HUDEP-2 (cell line): Measurements from ENCODE around the gene MTREX.

Experiments used
- DNase-seq, 76 experiments: peaks; one replicate each; lab custom pipeline; 2025; ENCODE audit not compliant: unreplicated experiment in 76 of 76; lab: John Stamatoyannopoulos, UW

MTREX gene

DNA sequence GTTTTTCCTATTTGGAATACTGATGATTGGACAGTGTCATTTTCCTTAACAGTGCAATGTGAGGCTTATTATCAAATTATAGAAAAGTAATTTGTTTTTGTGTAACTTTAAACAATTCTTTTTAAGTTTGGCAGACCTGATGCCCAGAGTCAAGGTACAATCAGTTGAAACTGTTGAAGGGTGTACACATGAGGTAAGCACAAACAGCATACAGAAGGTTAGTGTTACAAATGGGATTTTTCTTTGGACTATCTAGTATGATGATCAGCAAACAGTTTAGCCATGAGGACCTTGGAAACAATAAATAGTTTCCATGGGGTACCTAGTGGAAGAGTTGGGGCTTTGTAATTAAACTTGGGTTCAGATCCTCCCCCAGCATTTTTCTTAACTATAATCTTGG, 16.2 kb downstream of the MTREX start:
- no peak for DNase-seq

DNA sequence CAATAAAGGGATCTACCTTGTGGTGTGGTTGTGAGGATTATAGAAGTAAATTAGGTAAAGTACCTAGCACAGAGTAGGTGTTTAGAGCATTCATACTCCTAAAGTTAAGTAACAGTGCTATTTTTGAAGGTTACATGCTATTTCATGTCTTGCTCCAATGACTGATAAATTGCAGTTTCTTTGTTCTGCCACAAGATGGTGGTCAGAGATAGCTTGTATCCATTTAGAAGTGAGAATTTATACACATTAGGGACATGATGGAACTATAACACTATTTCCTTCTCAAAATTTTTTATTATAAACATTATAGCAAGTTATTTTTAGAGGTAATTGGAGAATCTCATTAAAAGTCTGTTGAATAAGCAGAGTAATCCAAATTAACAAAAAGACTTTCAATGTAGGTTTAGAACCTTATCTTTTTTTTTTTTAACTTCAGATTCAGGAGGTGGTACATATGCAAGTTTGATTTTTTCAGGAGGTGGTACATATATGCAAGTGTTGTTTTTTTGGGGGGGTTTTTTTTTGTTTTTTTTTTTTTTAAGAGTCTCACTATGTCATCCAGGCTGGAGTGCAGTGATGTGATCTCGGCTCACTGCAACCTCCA, 17.1 kb downstream of the MTREX start:
- DNase-seq: peak in 14 of 76 experiments; percentile 3 to 44 (median 20)

DNA sequence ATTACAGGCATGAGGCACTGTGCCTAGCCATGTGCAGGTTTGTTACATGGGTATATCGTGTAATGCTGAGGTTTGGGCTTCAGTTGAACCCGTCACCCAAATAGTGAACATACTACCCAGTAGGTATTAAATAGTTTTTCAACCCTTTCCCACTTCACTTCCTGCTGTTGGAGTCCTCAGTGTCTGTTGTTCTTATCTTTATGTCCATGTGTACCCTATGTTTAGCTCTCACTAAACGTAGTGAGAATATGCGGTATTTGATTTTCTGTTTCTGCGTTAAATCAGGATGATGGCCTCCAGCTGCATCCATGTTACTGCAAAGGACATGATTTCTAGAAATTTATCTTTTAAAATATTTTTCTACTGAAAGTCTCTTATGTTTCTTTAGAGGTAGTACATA, 17.8 kb downstream of the MTREX start:
- no peak for DNase-seq

DNA sequence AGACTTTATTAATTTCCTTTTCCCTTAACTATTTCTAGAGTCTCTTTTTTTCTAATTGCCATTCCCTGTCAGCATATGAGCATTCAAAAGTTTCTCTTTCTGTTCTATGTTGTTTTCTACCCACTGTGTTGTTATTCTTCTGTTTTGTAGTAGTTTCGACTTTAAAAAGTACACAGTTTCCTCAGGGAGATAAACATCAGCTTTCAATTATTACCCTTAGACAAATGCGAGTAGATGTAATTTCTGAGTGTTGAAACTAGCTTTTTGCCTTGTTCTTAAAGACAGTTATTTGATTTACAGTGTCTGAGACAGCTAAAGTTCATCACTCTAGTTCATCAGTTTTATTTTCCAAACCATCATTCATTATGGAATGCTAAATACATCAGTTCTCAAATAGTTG, 19.5 kb downstream of the MTREX start:
- no peak for DNase-seq

DNA sequence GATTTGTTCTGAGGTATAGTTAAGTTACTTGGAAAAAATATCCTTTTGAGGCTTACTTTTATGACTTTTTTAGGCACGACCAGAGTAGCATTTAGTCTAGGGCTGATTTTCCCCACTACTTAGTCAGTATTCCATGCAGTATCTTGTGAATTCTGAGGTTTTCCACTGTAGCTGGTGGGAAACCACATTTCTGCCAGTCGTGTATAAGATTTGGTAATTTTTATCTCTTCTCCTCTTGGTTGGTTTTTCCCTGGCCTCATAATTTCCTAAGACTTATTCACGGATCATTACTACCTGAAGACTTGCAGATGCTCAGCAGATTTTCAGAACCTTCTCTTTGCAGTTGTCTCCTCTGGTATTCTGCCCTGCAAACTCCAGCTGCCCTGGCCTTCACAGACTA, 23.5 kb downstream of the MTREX start:
- no peak for DNase-seq

DNA sequence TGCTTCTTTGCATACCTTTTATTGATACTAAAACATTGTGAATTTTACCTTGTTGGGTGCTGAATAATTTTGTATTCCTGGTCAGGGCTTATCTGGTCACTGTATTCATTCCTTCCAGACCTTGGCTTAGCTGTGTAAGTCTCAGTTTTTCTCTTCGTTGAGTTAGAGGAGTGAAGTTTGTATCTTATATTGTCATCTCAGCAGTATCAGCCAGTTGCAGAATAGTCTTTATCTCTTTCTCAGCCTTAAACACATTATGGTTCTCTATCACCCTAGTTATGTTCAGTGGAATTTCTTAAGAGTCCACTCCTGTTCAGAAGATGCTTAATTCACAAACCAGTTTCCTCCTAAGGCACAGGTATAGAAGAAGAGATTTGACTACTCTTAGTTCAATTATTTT, 25.2 kb downstream of the MTREX start:
- peak in 8 of 76 experiments; percentile 0 to 28 (median 9) for DNase-seq

DNA sequence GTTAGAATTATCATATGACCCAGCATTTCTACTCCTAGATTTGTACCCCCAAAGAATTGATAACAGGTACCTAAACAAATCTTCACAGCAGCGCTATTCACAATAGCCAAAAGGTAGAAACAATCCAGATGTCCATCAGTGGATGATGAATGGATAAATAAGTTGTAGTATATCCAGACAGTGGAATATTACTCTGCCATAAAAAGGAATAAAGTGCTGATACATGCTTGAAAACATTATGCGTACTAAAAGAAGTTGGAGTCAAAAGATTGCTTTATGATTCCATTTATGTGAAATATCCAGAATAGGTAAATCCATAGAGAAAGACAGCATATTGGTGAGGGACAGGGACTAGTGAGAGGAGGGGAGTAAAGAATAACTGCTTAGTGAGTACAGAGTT, 26.0 kb downstream of the MTREX start:
- no peak for DNase-seq

DNA sequence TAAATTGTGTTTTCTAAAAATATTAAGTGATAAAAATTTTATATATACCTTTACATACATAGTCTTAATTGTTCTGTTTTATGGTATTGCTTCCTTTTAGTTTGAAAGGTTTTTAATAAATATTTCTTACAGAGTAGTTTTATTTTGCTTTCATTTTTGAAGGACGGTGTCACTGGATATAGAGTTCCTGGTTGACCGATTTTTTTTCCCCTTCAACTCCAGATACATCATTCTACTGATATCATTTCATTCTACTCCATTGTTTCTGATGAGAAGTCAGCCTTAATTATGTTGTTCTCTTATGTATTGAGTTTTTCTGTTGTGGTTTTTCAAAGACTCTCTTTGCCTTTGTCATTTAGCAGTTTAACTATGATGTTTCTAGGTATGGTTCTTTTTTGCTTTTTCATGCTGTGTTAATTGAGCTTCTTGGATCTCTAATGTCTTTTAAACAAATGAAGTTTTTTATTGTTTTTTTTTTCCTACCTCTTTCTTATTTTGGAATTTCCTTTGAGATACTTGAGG, 30.4 kb downstream of the MTREX start:
- no peak for DNase-seq

DNA sequence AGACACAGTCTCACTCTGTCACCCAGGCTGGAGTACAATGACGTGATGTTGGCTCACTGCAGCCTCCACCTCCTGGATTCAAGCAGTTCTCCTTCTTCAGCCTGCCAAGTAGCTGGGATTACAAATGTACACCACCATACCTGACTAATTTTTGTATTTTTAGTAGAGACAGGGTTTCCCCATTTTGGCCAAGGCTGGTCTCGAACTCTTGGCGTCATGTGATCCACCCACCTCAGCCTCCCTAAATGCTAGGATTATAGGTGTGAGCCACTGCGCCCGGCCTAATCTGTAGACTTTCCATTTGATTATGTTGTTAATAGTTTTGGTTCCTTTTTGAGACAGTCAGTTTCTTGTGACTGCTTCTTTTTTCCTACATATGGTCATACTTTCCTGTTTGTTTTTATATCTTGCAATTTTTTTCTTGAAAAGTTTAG, 31.0 kb downstream of the MTREX start:
- DNase-seq: no peak

DNA sequence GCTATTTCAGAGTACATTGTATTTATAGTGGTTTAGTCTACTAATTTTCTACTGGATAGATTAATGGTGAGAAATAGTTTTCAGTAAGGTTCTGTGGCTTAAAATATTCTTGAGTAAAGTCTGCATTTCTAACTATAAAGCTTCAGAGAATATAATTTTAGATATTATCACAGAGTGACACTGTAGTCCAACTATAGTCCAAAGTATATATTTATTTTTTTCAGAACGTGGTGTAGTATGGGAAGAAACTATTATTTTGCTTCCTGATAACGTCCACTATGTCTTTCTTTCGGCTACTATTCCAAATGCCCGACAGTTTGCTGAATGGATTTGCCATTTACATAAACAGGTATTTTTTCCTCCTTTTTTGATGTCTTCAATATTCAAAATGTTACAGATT, 35.3 kb downstream of the MTREX start:
- DNase-seq: no peak

DNA sequence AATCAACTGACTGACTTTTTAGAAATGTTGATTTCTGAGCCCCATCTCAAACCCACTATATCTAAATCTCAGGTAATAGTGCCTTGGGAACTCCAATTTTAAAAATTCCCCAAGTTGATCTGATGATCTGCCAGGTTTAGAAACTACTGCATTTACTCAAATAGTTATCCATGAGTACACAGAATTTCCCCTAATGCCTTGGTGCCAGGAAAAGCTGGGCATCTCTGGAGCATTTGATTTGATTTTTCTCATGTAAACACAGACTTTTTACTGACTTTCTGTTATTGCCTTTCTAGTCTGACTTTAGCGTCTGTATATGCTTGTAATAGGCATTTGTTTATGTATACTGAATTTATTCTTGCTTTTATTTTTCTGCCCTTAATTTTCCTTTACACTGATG, 35.8 kb downstream of the MTREX start:
- DNase-seq: no peak

DNA sequence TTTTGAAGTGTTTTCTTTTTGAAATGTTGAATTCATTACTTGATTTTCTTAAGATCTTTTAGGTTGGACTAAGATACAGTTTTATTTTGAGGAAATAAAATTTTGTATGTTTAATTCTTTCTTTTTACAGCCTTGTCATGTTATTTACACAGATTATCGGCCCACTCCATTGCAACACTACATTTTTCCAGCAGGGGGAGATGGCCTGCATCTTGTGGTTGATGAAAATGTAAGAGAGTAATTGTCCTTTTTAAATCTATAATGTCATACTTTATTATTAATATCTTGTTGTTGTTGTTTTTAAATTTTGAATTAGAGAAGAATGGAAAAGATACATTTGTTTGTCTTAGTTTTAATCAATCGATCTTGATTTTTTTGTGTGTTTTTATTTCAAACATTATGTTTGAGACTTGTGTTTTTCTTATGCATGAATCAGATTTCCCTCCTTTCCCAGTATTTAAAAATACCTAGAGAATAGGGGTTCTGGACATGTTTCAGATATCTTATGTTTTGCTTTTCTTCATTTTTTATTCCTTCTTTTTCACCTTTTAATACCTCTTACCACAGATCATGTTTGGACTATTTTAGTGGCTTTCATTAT, 36.7 kb downstream of the MTREX start:
- peak in 42 of 76 experiments; percentile 1 to 63 (median 18) for DNase-seq

DNA sequence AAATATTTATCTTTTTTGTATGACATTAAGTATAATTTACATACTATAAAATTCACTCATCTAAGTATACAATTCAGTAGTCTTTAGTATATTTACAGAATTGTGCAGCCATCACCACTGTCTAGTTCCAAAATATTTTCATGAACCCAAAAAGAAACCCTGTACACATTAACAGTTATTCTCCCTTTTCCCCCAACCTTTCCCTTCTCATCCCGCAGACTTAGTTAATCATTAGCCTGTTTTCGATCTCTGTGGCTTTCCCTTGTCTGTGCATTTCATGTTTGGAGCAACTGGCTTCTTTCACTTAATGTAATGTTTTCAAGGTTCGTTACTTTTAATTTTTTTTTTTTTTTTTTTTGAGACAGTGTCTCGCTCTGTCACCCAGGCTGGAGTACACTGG, 37.5 kb downstream of the MTREX start:
- no peak for DNase-seq

DNA sequence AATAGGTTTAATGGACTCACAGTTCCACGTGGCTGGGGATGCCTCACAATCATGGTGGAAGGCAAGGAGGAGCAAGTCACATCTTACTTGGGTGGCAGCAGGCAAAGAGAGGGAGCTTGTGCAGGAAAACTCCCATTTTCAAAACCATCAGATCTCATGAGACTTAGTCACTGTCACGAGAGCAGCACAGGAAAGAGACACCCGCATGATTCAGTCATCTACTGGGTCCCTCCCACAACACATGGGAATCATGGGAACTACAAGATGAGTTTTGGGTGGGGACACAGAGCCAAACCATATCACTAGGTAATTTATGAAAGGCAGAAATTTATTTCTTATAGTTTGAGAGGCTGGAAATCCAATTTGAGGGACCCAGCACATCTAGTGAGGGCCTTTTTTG, 40.0 kb downstream of the MTREX start:
- DNase-seq: no peak

DNA sequence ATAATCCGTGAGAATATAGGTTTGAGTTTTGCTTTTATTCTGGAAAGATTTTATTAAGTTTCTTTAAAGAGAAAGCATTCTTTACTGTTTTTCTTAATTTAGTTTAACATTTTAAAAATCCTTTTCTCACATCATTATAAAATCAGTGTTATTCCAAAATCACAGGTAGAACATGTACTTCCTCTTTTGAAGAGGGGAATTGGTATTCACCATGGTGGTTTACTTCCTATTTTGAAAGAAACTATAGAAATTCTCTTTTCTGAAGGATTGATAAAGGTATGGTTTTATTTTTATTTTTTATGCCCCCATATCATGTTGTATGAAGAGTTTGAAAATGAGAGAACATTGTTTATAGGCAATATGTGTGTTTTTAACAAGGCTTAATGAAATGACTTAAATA, 43.0 kb downstream of the MTREX start:
- no peak for DNase-seq

DNA sequence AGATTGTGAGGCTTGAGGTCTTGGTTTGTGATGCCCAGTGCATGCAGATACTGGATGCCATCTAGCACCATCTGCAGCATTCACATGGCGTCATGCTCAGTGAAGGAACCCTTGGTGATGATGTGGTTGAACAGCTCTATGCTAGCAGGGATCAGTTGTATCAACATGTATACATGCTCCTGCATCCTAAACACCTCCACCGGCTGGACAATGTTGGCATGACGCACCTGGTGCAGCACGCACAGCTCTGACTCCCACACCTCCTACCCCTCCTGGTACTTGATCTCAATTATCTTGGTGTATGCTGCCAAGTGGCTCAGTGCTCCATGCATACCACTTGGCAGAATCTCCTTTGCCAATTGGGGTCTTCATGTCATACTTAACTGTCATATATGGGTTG, 49.1 kb downstream of the MTREX start:
- DNase-seq: no peak

DNA sequence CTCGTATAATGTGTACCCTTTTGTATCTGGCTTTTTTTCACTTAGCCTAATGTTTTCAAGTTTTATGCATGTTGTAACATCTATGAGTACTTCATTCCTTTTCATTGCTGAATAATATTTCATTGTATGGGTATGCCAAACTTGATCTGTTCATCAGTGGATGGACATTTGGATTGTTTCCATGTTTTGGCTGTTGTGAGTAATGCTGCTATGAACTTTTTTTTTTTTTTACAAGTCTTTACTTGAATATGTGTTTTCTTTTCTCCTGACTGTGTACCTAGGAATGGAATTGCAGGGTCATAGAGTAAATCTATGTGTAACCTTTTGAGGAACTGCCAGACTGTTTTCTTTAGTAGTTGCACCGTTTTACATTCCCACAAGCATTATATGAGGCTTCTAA, 52.4 kb downstream of the MTREX start:
- no peak for DNase-seq

DNA sequence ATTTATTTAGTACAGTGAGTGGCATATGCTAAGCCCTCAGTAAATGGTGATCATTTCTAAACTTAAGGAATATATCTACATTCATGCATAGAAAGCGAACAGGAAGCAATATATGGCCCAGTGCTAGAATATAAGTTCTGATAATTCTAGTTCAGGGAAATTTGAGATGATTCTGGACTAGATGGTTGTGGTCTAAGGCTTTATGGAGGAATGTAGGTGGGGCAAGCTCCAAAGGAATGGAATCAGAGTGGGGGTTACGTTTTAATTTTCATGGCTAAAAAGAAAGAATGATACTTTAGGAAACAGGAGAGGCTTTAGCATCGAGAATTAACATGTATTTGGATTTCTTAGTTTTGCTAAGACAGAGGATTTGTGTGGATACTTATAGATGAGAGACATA, 56.1 kb downstream of the MTREX start:
- no peak for DNase-seq

DNA sequence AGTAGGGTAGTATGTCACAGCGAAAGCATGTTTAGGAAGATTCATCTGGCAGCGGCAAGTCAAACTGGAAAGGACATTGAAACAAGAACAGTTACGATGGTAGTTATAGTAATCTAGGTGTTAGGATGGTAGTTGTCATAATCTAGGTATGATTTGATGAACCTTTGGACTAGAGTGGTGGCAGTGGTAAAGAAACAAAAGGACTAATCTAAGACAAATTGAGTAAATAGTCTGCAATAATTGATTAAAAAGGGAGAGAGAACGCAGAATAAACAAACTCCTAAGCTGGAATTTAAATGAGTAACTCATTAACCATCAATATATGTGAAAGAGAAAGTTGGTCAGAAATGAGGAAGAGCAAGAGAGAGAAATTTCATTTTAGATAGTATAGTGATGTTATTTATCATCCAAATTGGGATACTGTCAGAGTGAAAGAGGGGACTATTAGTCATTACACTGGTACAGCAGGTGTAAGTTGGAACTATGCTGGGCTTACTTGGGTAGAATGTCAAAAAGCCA, 56.8 kb downstream of the MTREX start:
- DNase-seq: no peak

DNA sequence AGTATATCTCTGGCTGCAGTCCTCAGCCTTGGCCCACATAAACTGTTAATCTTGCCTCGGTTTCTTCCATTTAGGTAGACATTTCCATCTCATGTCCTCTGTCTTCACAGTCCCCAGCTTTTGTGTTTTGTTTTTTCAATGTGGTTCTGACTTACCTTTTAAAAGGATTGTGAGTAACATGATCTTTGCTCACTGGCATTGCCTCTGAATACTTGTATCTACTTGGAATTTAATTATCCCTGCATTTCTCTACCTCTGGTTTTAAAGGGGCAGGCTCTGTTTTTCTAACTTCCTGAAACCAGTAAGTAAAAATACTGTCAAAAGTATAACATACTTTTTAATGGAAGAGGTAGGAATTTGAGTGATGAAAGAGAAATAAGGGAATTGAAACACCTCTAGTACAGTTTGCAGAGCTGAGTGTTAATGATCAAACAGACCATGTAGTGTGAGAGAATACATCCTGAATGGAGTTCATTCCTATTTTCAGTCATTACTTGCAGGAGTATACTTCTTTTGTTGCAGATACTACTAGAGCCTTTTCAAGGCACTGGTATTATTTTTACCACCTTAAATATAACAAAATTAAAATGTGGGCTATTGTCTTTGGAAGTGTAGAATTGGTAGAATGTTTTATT, 62.6 kb downstream of the MTREX start:
- DNase-seq: no peak

DNA sequence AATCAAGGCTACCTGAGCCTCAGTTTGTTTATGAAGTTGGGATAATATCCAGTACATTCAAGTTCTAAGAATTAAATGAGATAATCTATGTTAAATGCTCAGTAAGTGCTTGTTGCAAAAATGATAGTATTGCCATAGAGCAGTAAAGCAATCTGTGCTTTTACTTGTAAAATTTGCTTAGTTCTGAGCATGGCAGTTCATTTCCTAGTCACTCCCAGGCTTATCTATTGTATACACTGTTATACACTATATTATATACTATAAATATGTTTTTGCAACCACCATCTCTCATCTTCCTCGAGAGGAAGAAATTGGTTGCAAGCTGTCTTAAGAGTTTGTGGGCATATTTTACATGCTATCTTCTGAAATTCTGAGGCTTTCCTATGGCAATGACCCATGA, 63.4 kb downstream of the MTREX start:
- no peak for DNase-seq
